PC-3 (cell line): Measurements from ENCODE around the gene TCF21. TPM values are rescaled to one million over a fixed set of nuclear protein-coding genes. Genes with fewer than 3 reads are reported as not detected.

Experiments
- ATAC-seq: fragments of 200-7000 bp; cut with Tn5 transposase; 2 replicates; pipeline ENCODE4 v1.9.1; 2020; ENCODE audit warnings: mild to moderate bottlenecking, moderate library complexity
- BruUV-seq: library from RNA; stranded (reverse); fragments of 400-500 nt; replicated peaks from 2 replicates; lab custom pipeline; 2021; lab: Mats Ljungman, UMichigan
- CTCF ChIA-PET: fragments of 300-600 bp; sonication (Branson Sonifier 250); formaldehyde crosslinking; loops from one replicate; lab custom pipeline; 2022; ENCODE audit warnings: antibody characterized with exemption; lab: Charles Lee
- POLR2A ChIA-PET: fragments of 300-600 bp; sonication (Branson Sonifier 250); formaldehyde crosslinking; loops from one replicate; lab custom pipeline; 2022; ENCODE audit warnings: antibody characterized with exemption; ENCODE audit not compliant: unreplicated experiment; lab: Charles Lee
- DNase-seq: peaks from one replicate; pipeline ENCODE4 v3.0.0-alpha.2; 2015
- H2AFZ ChIP-seq: fragments of 300-600 bp; sonication (generic); 2 replicates; pipeline ENCODE4 v1.6.0; 2016; ENCODE audit warnings: antibody characterized with exemption, low read length
- H3F3A ChIP-seq: fragments of 300-600 bp; sonication (generic); one replicate; pipeline ENCODE4 v1.6.0; 2017; ENCODE audit warnings: antibody characterized with exemption, low read length, control low read depth, mild to moderate bottlenecking; ENCODE audit not compliant: unreplicated experiment
- H3K27ac ChIP-seq: fragments of 300-600 bp; sonication (generic); 2 replicates; pipeline ENCODE4 v1.5.1; 2016; ENCODE audit warnings: mild to moderate bottlenecking, low read length
- H3K27me3 ChIP-seq: fragments of 300-600 bp; sonication (generic); 2 replicates; pipeline ENCODE4 v1.6.1; 2016; ENCODE audit warnings: low read length, mixed read lengths
- H3K36me3 ChIP-seq: fragments of 300-600 bp; sonication (generic); 2 replicates; pipeline ENCODE4 v1.6.1; 2016; ENCODE audit warnings: low read depth, mixed run types, low read length, mixed read lengths
- H3K4me1 ChIP-seq: fragments of 300-600 bp; sonication (generic); 2 replicates; pipeline ENCODE4 v1.5.1; 2016; ENCODE audit warnings: low read length; ENCODE audit not compliant: insufficient read depth
- H3K4me2 ChIP-seq: fragments of 300-600 bp; sonication (generic); 2 replicates; pipeline ENCODE4 v1.6.0; 2016; ENCODE audit warnings: low read length
- H3K4me3 ChIP-seq: fragments of 300-600 bp; sonication (generic); 2 replicates; pipeline ENCODE4 v1.5.1; 2016; ENCODE audit warnings: mild to moderate bottlenecking, low read length, mixed read lengths
- H3K79me2 ChIP-seq: fragments of 300-600 bp; sonication (generic); 2 replicates; pipeline ENCODE4 v1.6.1; 2017; ENCODE audit warnings: low read length, mixed read lengths
- H3K9ac ChIP-seq: fragments of 300-600 bp; sonication (generic); 2 replicates; pipeline ENCODE4 v1.6.0; 2016; ENCODE audit warnings: mild to moderate bottlenecking, low read length
- H3K9me2 ChIP-seq: fragments of 300-600 bp; sonication (generic); replicated peaks from 2 replicates; pipeline ENCODE4 v1.6.1; 2016; ENCODE audit warnings: mixed run types, low read length, mixed read lengths
- H3K9me3 ChIP-seq: fragments of 300-600 bp; sonication (generic); 2 replicates; pipeline ENCODE4 v1.6.1; 2016; ENCODE audit warnings: low read length, mixed read lengths
- H4K20me1 ChIP-seq: fragments of 300-600 bp; sonication (generic); 2 replicates; pipeline ENCODE4 v1.6.1; 2016; ENCODE audit warnings: low read length, mixed read lengths
- CTCF ChIP-seq: fragments of 300-600 bp; sonication (generic); conservative IDR thresholded peaks from 2 replicates; pipeline ENCODE4 v1.5.1; 2017; ENCODE audit warnings: antibody characterized with exemption, low read depth, mild to moderate bottlenecking, low read length
- EZH2 ChIP-seq: fragments of 300-600 bp; sonication (generic); IDR thresholded peaks from one replicate; pipeline ENCODE4 v1.6.1; 2017; ENCODE audit warnings: antibody characterized with exemption, mild to moderate bottlenecking, low read length; ENCODE audit not compliant: unreplicated experiment
- EZH2phosphoT487 ChIP-seq: fragments of 300-600 bp; sonication (generic); IDR thresholded peaks from 2 replicates; pipeline ENCODE4 v1.6.1; 2018; ENCODE audit warnings: mild to moderate bottlenecking, antibody characterized with exemption, low read length, borderline replicate concordance
- intact Hi-C: fragments of 100-400 bp; cut with micrococcal nuclease; formaldehyde crosslinking; loops from 2 replicates; pipeline ENCODE4 v1.9.0; 2023
- total RNA-seq: library from RNA; depleted of rRNA; stranded (reverse); fragments of >200 nt; gene quantifications from 2 replicates; pipeline ENCODE4 v1.2.3, GENCODE V29; 2014

TCF21 gene
- total RNA-seq, 1 experiment from 2014 or later: not detected

GRCh38 chr6:133844709-133845108, 44.2 kb upstream of the TCF21 start:
- CTCF ChIA-PET: no interaction called here
- no peaks in the 10 kb centered on the region for H3K27me3 ChIP-seq
- H3K9me3 ChIP-seq: no peaks in the 10 kb centered on the region
- H3K79me2 ChIP-seq: no peaks in the 10 kb centered on the region
- ATAC-seq (no peak), DNase-seq (no peak)
- no peak overlapping the region for H3K4me2 ChIP-seq
- no peak overlapping the region for H3K9ac ChIP-seq
- H3K36me3 ChIP-seq: no peaks in the 10 kb centered on the region
- intact Hi-C loops: no loop called here
- no peak overlapping the region for H3K27ac ChIP-seq
- no TSS peak for BruUV-seq
- no peaks in the 10 kb centered on the region for H3K4me1 ChIP-seq
- no peaks in the 10 kb centered on the region for H4K20me1 ChIP-seq
- H3K4me3 ChIP-seq: no peak overlapping the region
- TF ChIP-seq CTCF: no peak
- no peak for TF ChIP-seq EZH2
- no peak for TF ChIP-seq EZH2phosphoT487
- H3F3A ChIP-seq: no peaks in the 10 kb centered on the region
- H2AFZ ChIP-seq: no peak overlapping the region
- H3K9me2 ChIP-seq: no peaks in the 10 kb centered on the region
- POLR2A ChIA-PET: no interaction called here

GRCh38 chr6:133854041-133854363, 34.9 kb upstream of the TCF21 start:
- Histone ChIP-seq H3F3A (no peaks in the 10 kb centered on the region), H3K9ac (no peak overlapping the region), H4K20me1 (no peaks in the 10 kb centered on the region), H3K9me2 (no peaks in the 10 kb centered on the region), H3K9me3 (no peaks in the 10 kb centered on the region), H3K4me3 (no peak overlapping the region), H3K36me3 (no peaks in the 10 kb centered on the region), H3K79me2 (no peaks in the 10 kb centered on the region), H3K4me1 (no peaks in the 10 kb centered on the region), H2AFZ (no peak overlapping the region), H3K27ac (no peak overlapping the region), H3K27me3 (peaks cover 12% of the 10 kb centered on the region; the same call in 1 of the 2 replicates), H3K4me2 (no peak overlapping the region)
- TF ChIP-seq EZH2 (no peak), CTCF (no peak), EZH2phosphoT487 (no peak)
- intact Hi-C loops: no loop called here
- ATAC-seq: no peak
- ChIA-PET CTCF (no interaction called here), POLR2A (no interaction called here)
- BruUV-seq: no TSS peak
- no peak for DNase-seq

- no peaks in the 10 kb centered on the region for H3F3A ChIP-seq
- no peaks in the 10 kb centered on the region for H3K36me3 ChIP-seq
- no peak overlapping the region for H3K4me3 ChIP-seq
- ChIA-PET CTCF (no interaction called here), POLR2A (no interaction called here)
- no peak overlapping the region for H2AFZ ChIP-seq
- no peaks in the 10 kb centered on the region for H3K79me2 ChIP-seq
- ATAC-seq: no peak
- H3K9me2 ChIP-seq: no peaks in the 10 kb centered on the region
- intact Hi-C loops: no loop called here
- no peaks in the 10 kb centered on the region for H3K4me1 ChIP-seq
- BruUV-seq: no TSS peak
- TF ChIP-seq CTCF: no peak
- no peak for TF ChIP-seq EZH2phosphoT487
- TF ChIP-seq EZH2: no peak
- H3K9ac ChIP-seq: no peak overlapping the region
- H4K20me1 ChIP-seq: no peaks in the 10 kb centered on the region
- no peak for DNase-seq
- H3K9me3 ChIP-seq: no peaks in the 10 kb centered on the region
- H3K27ac ChIP-seq: no peak overlapping the region
- no peak overlapping the region for H3K4me2 ChIP-seq
- H3K27me3 ChIP-seq: peaks cover 12% of the 10 kb centered on the region; the same call in 1 of the 2 replicates
These were observed 34.3 kb upstream of the TCF21 start for GRCh38 chr6:133854364-133855275.
